GM18507 (cell line): ENCODE measurements around the gene PPT2.
"Not testable (repeated sequence)": the region's sequence is repeated elsewhere in the genome, so short reads cannot be mapped to it uniquely, and the experiment has no call there.

Experiments
- DNase-seq: peaks from one replicate; pipeline ENCODE4 v3.0.0; 2011; ENCODE audit warnings: low read depth; ENCODE audit not compliant: insufficient read length; ENCODE audit errors: extremely low spot score
- FAIRE-seq: peaks from 2 replicates; lab custom pipeline; 2011; peaks lifted over from hg19 to GRCh38; lab: Jason Lieb, UNC

The PPT2 gene

GRCh38 chr6:32196682-32197616 lies 43.0 kb downstream of the PPT2 start:
- FAIRE-seq (no peak), DNase-seq (no peak)

- no peak for DNase-seq
Measured at GRCh38 chr6:32198345-32198696, 44.4 kb downstream of the PPT2 start.

GRCh38 chr6:32198866-32199265 lies 44.9 kb downstream of the PPT2 start:
- FAIRE-seq (no peak), DNase-seq (no peak)

More at GRCh38 chr6:32198345-32198696, 44.4 kb downstream of the PPT2 start:
- FAIRE-seq: no peak

- FAIRE-seq (no peak), DNase-seq (no peak)
Measured at GRCh38 chr6:32200711-32201475, 47.0 kb downstream of the PPT2 start.

- DNase-seq: no peak
- no peak for FAIRE-seq
Measured at GRCh38 chr6:32202186-32202585, 48.2 kb downstream of the PPT2 start.

GRCh38 chr6:32203426-32204267 lies 49.7 kb downstream of the PPT2 start:
- no peak for DNase-seq
- FAIRE-seq: no peak

GRCh38 chr6:32204268-32204715 lies 50.4 kb downstream of the PPT2 start:
- FAIRE-seq (no peak), DNase-seq (no peak)

GRCh38 chr6:32208996-32209395 lies 55.1 kb downstream of the PPT2 start:
- FAIRE-seq (no peak), DNase-seq (no peak)

GRCh38 chr6:32210191-32210601 lies 56.3 kb downstream of the PPT2 start:
- FAIRE-seq (no peak), DNase-seq (no peak)

- not testable (repeated sequence) for DNase-seq, FAIRE-seq
Measured at GRCh38 chr6:32211432-32211831, 57.5 kb downstream of the PPT2 start.

- no peak for FAIRE-seq
- DNase-seq: no peak
Measured at GRCh38 chr6:32212076-32212760, 58.3 kb downstream of the PPT2 start.
